ENCODE data around the gene ADGRG1.

The ADGRG1 gene

GRCh38 chr16:57604177-57604576 lies 24.3 kb upstream of the ADGRG1 start:
- no peak for DNase-seq (ENCODE audit: extremely low read depth in 1 of 2, low read depth in 1 of 2)

GRCh38 chr16:57606147-57606846 lies 22.1 kb upstream of the ADGRG1 start:
- no peak for DNase-seq (ENCODE audit: extremely low read depth in 1 of 2, low read depth in 1 of 2)

- DNase-seq (ENCODE audit: extremely low read depth in 1 of 2, low read depth in 1 of 2), result no peak
These were observed 21.5 kb upstream of the ADGRG1 start for GRCh38 chr16:57606847-57607501.

- DNase-seq (ENCODE audit: extremely low read depth in 1 of 2, low read depth in 1 of 2), result no peak
These were observed 20.6 kb upstream of the ADGRG1 start for GRCh38 chr16:57607676-57608461.

- DNase-seq (ENCODE audit: extremely low read depth in 1 of 2, low read depth in 1 of 2), result no peak
These were observed 19.8 kb upstream of the ADGRG1 start for GRCh38 chr16:57608462-57609113.

GRCh38 chr16:57609541-57610401 lies 18.7 kb upstream of the ADGRG1 start:
- DNase-seq (ENCODE audit: extremely low read depth in 1 of 2, low read depth in 1 of 2), result no peak

- DNase-seq (ENCODE audit: extremely low read depth in 1 of 2, low read depth in 1 of 2), result no peak
These were observed 17.8 kb upstream of the ADGRG1 start for GRCh38 chr16:57610611-57611010.

GRCh38 chr16:57611181-57611580 lies 17.2 kb upstream of the ADGRG1 start:
- no peak for DNase-seq (ENCODE audit: extremely low read depth in 1 of 2, low read depth in 1 of 2)

- no peak for DNase-seq (ENCODE audit: extremely low read depth in 1 of 2, low read depth in 1 of 2)
These were observed 16.7 kb upstream of the ADGRG1 start for GRCh38 chr16:57611706-57612105.

GRCh38 chr16:57612494-57612893 lies 15.9 kb upstream of the ADGRG1 start:
- DNase-seq (ENCODE audit: extremely low read depth in 1 of 2, low read depth in 1 of 2), result no peak

- no peak for DNase-seq (ENCODE audit: extremely low read depth in 1 of 2, low read depth in 1 of 2)
These were observed 14.9 kb upstream of the ADGRG1 start for GRCh38 chr16:57613514-57613913.

GRCh38 chr16:57614536-57614935 lies 13.9 kb upstream of the ADGRG1 start:
- DNase-seq (ENCODE audit: extremely low read depth in 1 of 2, low read depth in 1 of 2), result no peak

GRCh38 chr16:57614944-57615343 lies 13.5 kb upstream of the ADGRG1 start:
- DNase-seq (ENCODE audit: extremely low read depth in 1 of 2, low read depth in 1 of 2), result no peak

GRCh38 chr16:57615813-57616212 lies 12.6 kb upstream of the ADGRG1 start:
- DNase-seq (ENCODE audit: extremely low read depth in 1 of 2, low read depth in 1 of 2), result no peak

- no peak for DNase-seq (ENCODE audit: extremely low read depth in 1 of 2, low read depth in 1 of 2)
These were observed 12.2 kb upstream of the ADGRG1 start for GRCh38 chr16:57616241-57616640.

- no peak for DNase-seq (ENCODE audit: extremely low read depth in 1 of 2, low read depth in 1 of 2)
These were observed 11.6 kb upstream of the ADGRG1 start for GRCh38 chr16:57616876-57617275.

GRCh38 chr16:57617604-57618111 lies 10.8 kb upstream of the ADGRG1 start:
- no peak for DNase-seq (ENCODE audit: extremely low read depth in 1 of 2, low read depth in 1 of 2)

- DNase-seq (ENCODE audit: extremely low read depth in 1 of 2, low read depth in 1 of 2), result no peak
These were observed 9.9 kb upstream of the ADGRG1 start for GRCh38 chr16:57618296-57619132.

- no peak for DNase-seq (ENCODE audit: extremely low read depth in 1 of 2, low read depth in 1 of 2)
These were observed 9.3 kb upstream of the ADGRG1 start for GRCh38 chr16:57619133-57619605.
